Measurements from ENCODE around the gene KCNIP1. TPM values are rescaled to one million over a fixed set of nuclear protein-coding genes. Genes with fewer than 3 reads are reported as not detected.

Gene KCNIP1
- total RNA-seq, 2 donors from 2014 or later: 1.6 to 13.5 TPM

DNA sequence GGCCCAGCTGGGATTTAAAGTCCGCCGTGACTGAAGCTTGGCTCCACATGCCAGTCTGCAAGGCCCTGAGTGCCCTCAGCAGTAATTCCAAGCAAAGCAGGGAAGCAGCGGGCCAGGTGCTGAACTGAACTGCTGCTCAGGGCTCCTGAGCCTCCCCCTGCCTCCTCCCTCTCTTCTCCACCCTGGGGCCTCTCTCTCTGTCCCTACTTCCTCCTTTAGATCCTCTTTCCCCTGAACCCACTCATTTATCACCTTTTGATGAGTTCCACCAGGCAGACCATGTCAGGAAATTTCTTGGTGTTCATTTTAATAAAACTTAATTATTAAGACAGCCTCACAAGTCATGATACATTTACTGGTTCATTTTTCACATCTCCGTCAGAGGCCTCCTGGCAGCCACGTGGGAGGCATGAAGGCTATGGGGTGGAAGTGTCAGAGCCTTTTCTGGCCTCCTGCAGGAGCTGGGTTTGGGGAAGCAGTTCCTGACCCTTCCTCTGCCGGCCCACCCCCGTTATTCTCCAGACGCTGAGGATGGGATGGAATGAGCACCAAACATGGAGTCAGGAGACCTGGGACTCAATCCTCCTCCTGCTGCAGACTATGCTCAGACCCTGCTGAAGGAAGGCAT is 32.2 kb upstream of the KCNIP1 start:
- no peaks in the 10 kb centered on the region for H3K4me1 ChIP-seq (replicated peaks)
- no peaks in the 10 kb centered on the region for H3K36me3 ChIP-seq
- peaks cover 2% of the 10 kb centered on the region for H3K27me3 ChIP-seq (replicated peaks; ENCODE audit: insufficient read depth)
- no peak overlapping the region for H3K27ac ChIP-seq
- no peak for TF ChIP-seq POLR2A (IDR thresholded peaks at IDR 0.05)
- TF ChIP-seq, protein P1, sequence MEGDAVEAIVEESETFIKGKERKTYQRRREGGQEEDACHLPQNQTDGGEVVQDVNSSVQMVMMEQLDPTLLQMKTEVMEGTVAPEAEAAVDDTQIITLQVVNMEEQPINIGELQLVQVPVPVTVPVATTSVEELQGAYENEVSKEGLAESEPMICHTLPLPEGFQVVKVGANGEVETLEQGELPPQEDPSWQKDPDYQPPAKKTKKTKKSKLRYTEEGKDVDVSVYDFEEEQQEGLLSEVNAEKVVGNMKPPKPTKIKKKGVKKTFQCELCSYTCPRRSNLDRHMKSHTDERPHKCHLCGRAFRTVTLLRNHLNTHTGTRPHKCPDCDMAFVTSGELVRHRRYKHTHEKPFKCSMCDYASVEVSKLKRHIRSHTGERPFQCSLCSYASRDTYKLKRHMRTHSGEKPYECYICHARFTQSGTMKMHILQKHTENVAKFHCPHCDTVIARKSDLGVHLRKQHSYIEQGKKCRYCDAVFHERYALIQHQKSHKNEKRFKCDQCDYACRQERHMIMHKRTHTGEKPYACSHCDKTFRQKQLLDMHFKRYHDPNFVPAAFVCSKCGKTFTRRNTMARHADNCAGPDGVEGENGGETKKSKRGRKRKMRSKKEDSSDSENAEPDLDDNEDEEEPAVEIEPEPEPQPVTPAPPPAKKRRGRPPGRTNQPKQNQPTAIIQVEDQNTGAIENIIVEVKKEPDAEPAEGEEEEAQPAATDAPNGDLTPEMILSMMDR (IDR thresholded peaks at IDR 0.05): no peak
- TF ChIP-seq POLR2AphosphoS5 (IDR thresholded peaks at IDR 0.05): no peak
- intact Hi-C loops (cut with DNase I): no loop called here
- H3K4me3 ChIP-seq: no peak overlapping the region
- 75% methylated on average over 8 of the region's 8 CpGs for WGBS
- H3K9me3 ChIP-seq: no peaks in the 10 kb centered on the region
- DNase-seq (ENCODE audit: low spot score): no peak

DNA sequence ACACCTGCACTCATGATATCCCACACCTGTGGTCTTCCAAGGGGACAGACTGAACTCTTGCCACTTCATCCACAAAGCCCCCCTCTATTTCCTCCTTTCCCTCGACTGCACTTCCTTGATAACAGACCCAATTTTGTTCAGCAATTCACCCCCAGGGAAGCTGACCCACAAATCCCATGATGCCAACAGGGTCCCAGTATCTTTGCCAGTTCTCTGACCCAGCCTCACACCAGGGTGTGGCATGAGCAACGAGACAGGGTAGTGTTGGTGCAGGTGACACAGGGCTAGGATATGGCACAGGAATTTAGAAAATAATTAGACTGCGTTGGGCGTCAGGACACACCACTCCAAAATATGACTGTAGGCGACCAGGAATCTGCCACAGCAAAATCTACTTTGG is 30.2 kb upstream of the KCNIP1 start:
- Histone ChIP-seq H3K36me3 (no peaks in the 10 kb centered on the region), H3K27ac (no peak overlapping the region), H3K4me1 (replicated peaks) (no peaks in the 10 kb centered on the region), H3K9me3 (no peaks in the 10 kb centered on the region), H3K27me3 (replicated peaks; ENCODE audit: insufficient read depth) (peaks cover 2% of the 10 kb centered on the region), H3K4me3 (no peak overlapping the region)
- DNase-seq (ENCODE audit: low spot score): no peak
- WGBS: 63% methylated on average over 5 of the region's 5 CpGs
- intact Hi-C loops (cut with DNase I): no loop called here
- TF ChIP-seq POLR2AphosphoS5 (IDR thresholded peaks at IDR 0.05) (no peak), POLR2A (IDR thresholded peaks at IDR 0.05) (no peak)
- TF ChIP-seq, protein P1 (IDR thresholded peaks at IDR 0.05): no peak

DNA sequence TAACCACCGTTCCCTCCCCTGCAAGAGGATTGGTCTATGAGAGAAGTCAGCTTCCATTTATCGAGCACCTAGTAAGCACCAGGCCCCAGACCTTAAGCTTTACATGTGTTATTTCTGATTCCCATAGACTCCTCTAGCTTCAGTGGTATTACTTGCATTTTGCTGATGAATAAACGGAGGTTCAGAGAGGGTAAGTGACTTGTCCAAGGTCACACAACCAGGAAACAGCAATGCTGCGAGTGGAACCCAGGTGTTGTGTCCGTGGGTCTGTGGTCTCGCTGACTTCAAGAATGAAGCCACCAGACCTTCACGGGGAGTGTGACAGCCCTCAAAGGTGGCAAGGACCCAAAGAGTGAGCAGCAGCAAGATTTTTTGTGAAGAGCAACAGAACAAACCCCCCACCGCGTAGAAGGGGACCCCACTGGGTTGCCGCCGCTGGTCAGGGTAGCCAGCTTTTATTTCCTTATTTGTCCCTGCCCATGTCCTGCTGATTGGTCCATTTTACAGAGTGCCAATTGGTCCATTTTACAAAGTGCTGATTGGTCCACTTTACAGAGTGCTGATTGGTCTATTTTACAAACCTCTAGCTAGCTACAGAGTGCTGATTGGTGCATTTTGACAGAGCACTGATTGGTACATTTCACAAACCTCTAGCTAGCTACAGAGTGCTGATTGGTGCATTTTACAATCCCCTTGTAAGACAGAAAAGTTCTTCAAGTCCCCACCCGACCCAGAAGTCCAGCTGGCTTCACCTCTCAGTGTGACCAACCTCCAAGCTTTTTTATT is 29.1 kb upstream of the KCNIP1 start:
- no peaks in the 10 kb centered on the region for H3K9me3 ChIP-seq
- peaks cover 2% of the 10 kb centered on the region for H3K27me3 ChIP-seq (replicated peaks; ENCODE audit: insufficient read depth)
- intact Hi-C loops (cut with DNase I): no loop called here
- H3K4me3 ChIP-seq: no peak overlapping the region
- no peak for DNase-seq (ENCODE audit: low spot score)
- no peaks in the 10 kb centered on the region for H3K36me3 ChIP-seq
- H3K27ac ChIP-seq: no peak overlapping the region
- no peaks in the 10 kb centered on the region for H3K4me1 ChIP-seq (replicated peaks)
- WGBS: 94% methylated on average over 12 of the region's 12 CpGs
- TF ChIP-seq POLR2A (IDR thresholded peaks at IDR 0.05) (no peak), POLR2AphosphoS5 (IDR thresholded peaks at IDR 0.05) (no peak)
- TF ChIP-seq, protein P1 (IDR thresholded peaks at IDR 0.05): no peak

- Histone ChIP-seq H3K4me1 (replicated peaks) (no peaks in the 10 kb centered on the region), H3K9me3 (no peaks in the 10 kb centered on the region), H3K36me3 (no peaks in the 10 kb centered on the region), H3K4me3 (no peak overlapping the region), H3K27me3 (replicated peaks; ENCODE audit: insufficient read depth) (peaks cover 2% of the 10 kb centered on the region), H3K27ac (no peak overlapping the region)
- 74% methylated on average over 6 of the region's 6 CpGs for WGBS
- no peak for TF ChIP-seq POLR2AphosphoS5 (IDR thresholded peaks at IDR 0.05)
- no peak for TF ChIP-seq POLR2A (IDR thresholded peaks at IDR 0.05)
- TF ChIP-seq, protein P1 (IDR thresholded peaks at IDR 0.05): no peak
- intact Hi-C loops (cut with DNase I): no loop called here
- no peak for DNase-seq (ENCODE audit: low spot score)
Observed at GRCh38 chr5:170475294-170476000, 28.4 kb upstream of the KCNIP1 start.
